ENCODE data around the gene GDF10. TPM values are rescaled to one million over a fixed set of nuclear protein-coding genes. Genes with fewer than 3 reads are reported as not detected.

The GDF10 gene
- total RNA-seq, 1 experiment from 2014 or later, result 0.20 TPM

- Histone ChIP-seq H3K4me1 (ENCODE audit: insufficient read depth, low read length) (no peaks in the 10 kb centered on the region), H3K23me2 (ENCODE audit: insufficient read length, low read depth, low read length, poor library complexity, severe bottlenecking) (no peaks in the 10 kb centered on the region), H3K18ac (ENCODE audit: insufficient read length, low read depth, low read length) (no peak overlapping the region), H2AFZ (ENCODE audit: low read length) (no peak overlapping the region), H3K27ac (ENCODE audit: insufficient read length, low read depth, low read length) (no peak overlapping the region), H2BK12ac (ENCODE audit: insufficient read length, low read depth, low read length) (no peak overlapping the region), H2BK15ac (ENCODE audit: low read depth, low read length) (no peak overlapping the region), H3K14ac (ENCODE audit: insufficient read depth, low read length) (no peak overlapping the region), H3K9me3 (ENCODE audit: control insufficient read depth, low read depth, low read length) (no peaks in the 10 kb centered on the region), H4K8ac (replicated peaks; ENCODE audit: insufficient read length, low read depth, low read length) (no peak overlapping the region), H3K79me2 (ENCODE audit: insufficient read depth, low read length) (no peaks in the 10 kb centered on the region), H3T11ph (ENCODE audit: low read length) (no peak overlapping the region), H3K56ac (ENCODE audit: insufficient read length, low read depth, low read length) (no peak overlapping the region), H4K20me1 (ENCODE audit: control insufficient read depth, insufficient read depth, insufficient read length) (no peaks in the 10 kb centered on the region), H2BK120ac (ENCODE audit: low read depth, low read length, poor library complexity, severe bottlenecking) (no peak overlapping the region), H3K9ac (ENCODE audit: extremely low read depth, insufficient read length, low read length) (no peak overlapping the region), H3K4me2 (ENCODE audit: insufficient read depth, insufficient read length, low read length) (no peak overlapping the region), H2BK5ac (ENCODE audit: insufficient read length, low read length) (no peak overlapping the region), H4K91ac (ENCODE audit: insufficient read length, low read depth, low read length) (no peak overlapping the region), H3K79me1 (ENCODE audit: insufficient read depth, low read depth, low read length, poor library complexity, severe bottlenecking) (no peaks in the 10 kb centered on the region), H3K23ac (ENCODE audit: insufficient read length, low read depth, low read length) (no peak overlapping the region), H3K27me3 (ENCODE audit: insufficient read depth, low read length) (no peaks in the 10 kb centered on the region), H4K5ac (ENCODE audit: insufficient read length, low read depth, low read length) (no peak overlapping the region), H2AK5ac (ENCODE audit: insufficient read length, low read length) (no peak overlapping the region), H3K4ac (ENCODE audit: low read depth, low read length) (no peak overlapping the region), H2BK20ac (ENCODE audit: low read depth, low read length, poor library complexity, severe bottlenecking) (no peak overlapping the region)
- H3K9me3 Mint-ChIP-seq, result no peaks in the 10 kb centered on the region; a peak in 2 of 5 replicates
- peaks cover 2% of the 10 kb centered on the region; the same call in 1 of the 2 replicates for H3K27me3 Mint-ChIP-seq (ENCODE audit: low read depth)
- H3K27ac Mint-ChIP-seq, result no peak overlapping the region
- H3K4me3 Mint-ChIP-seq, result no peak overlapping the region
- 0 out of 4 replicates have a peak, but pooled peaks cover 0 to 2% of the 10 kb centered on the region in 2 experiments for H3K4me1 Mint-ChIP-seq
- no CpG with 5 or more reads among the region's 3 CpGs for WGBS (ENCODE audit: extremely low coverage, insufficient read length, low lambda C conversion rate)
- DNase-seq, result no peak
- no peak for TF ChIP-seq CTCF (conservative IDR thresholded peaks at IDR 0.05)
- H3K36me3 Mint-ChIP-seq (ENCODE audit: insufficient read depth in 1 of 3, low read depth in 3 of 3), result no peaks in the 10 kb centered on the region
Observed at GRCh38 chr10:47258921-47259320, 41.1 kb upstream of the GDF10 start.
